HG02943 (cell line): ENCODE results near the gene SLBP.
A peak's percentile ranks its signal among the peaks of the same experiment; 100 is the strongest.
"Not testable (repeated sequence)": the region's sequence is repeated elsewhere in the genome, so short reads cannot be mapped to it uniquely, and the experiment has no call there.

Experiments
- ATAC-seq: cut with Tn5 transposase; IDR thresholded peaks from one replicate; pipeline ENCODE4 v1.9.1; 2021; ENCODE audit warnings: mild to moderate bottlenecking, low read depth, moderate library complexity; ENCODE audit not compliant: unreplicated experiment

SLBP gene

DNA sequence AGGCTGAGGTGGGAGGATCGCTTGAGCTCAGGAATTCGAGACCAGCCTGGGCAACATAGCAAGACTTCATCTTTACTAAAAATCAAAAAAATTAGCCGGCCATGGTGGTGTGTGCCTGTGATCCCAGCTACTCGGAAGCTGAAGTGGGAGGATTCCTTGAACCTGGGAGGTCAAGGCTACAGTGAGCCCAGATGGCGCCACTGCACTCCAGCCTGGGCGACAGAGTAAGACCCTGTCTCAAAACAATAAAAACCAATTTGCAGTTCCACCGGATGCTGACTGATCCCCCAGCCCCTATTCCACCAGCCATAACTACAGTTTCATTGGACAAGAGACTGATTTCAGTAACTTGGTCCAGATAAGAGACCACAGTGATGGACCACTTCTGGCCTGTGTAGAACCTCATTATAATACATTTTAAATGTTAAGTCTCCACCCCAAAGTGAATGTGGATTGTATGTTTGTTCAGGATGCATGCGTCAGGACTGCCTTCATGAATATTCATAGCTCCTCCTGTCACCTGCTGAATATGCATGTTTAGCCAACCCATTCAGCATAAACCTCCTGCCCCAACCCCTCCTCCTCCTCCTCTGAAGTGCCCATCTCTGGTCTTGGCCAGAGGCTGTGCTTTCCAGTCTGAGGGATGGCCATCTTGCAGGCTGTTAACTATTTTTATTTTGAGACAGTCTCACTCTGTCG is 2.3 kb upstream of the SLBP start:
- ATAC-seq = no peak

DNA sequence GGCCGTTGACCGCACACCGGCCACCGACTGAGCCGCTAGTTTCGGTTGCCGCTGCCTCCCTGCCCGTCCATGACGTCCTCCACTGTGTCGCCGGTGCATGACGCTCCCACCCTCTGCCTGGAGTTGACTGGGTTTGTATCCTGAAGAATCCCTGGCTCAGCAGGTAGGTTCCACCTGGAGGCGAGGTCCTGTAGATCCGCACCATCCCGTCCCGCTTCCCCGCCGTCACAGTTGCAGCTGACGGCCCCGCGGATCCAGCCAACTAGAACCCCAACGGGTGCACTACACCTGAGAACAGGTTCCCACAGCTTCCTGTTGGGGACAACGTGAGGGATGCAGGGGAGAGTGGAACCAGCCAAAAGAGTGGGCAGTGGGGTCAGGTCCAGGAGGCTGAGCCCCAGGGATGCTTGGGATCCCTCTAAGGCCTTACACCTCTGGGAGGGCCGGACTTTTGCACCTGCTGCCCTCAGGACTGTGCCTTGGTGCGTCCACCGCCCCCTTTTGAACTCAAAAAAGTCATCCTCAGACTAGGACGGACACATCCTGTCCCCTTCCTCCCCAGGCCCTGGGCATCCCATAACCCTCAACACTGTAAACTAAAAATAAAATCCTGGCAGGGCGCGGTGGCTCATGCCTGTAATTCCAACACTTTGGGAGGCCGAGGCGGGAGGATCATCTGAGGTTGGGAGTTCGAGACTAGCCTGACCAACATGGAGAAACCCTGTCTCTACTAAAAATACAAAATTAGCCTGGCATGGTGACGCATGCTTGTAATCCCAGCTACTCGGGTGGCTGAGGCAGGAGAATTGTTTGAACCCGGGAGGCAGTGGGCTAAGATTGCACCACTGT is 1.1 kb upstream of the SLBP start:
- peak; percentile 16 for ATAC-seq

DNA sequence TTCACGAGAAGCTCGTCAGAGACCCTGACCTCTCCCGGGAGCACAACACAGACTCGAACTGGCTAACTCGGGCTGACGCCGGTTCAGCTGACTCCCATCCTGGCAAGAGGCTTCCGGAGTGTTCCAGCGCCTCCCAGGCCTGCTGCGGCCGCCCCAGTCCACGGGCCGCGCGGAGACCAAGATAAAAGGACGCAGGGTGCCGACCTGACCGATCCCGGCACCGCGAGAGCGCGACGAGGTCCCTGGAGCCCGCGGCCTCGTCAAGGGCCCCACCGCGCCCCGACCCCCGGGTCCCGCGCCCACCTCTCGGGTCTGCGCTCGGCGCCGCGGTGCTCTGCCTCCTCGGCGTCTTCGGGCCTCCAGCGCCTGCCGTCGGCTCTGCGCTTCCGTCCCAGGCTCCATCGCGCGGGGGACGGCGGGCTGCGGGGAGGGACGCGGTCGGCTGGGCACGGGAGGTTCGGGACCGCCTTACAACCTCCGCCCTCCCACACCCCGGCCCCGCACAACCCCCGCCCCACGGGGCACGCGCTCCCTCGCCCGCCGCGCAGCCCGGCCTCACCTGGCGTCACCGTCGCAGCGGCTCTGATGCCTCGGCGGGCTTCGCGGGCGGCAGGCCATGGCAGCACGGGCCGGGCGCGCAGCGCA is 426 bp downstream of the SLBP start:
- ATAC-seq = no peak

GRCh38 chr4:1711055-1711570 is 1.0 kb downstream of the SLBP start:
- no peak for ATAC-seq

GRCh38 chr4:1708581-1708980 is 3.5 kb downstream of the SLBP start:
- ATAC-seq = no peak

- no peak for ATAC-seq
Observed at GRCh38 chr4:1706358-1706757, 5.8 kb downstream of the SLBP start.

DNA sequence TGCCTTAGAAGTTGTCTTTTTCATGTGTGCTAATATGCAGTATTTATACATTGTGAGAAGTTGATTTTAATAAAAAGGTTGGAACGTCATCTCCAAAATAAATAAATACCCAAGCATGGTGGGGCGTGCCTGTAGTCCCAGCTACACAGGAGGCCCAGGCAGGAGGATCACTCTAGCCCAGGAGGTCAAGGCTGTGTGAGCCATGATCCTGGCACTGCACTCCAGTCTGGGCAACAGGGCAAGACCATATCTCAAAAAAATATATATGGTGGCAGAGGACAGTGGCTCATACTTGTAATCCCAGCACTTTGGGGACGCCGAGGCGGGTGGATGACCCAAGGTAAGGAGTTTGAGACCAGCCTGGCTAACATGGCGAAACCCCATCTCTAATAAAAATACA is 6.4 kb downstream of the SLBP start:
- no peak for ATAC-seq

- no peak for ATAC-seq
Observed at GRCh38 chr4:1703867-1704266, 8.3 kb downstream of the SLBP start.

- not testable (repeated sequence) for ATAC-seq
Observed at GRCh38 chr4:1701671-1702070, 10.4 kb downstream of the SLBP start.

- no peak for ATAC-seq
Observed at GRCh38 chr4:1695913-1696312, 16.2 kb downstream of the SLBP start.

DNA sequence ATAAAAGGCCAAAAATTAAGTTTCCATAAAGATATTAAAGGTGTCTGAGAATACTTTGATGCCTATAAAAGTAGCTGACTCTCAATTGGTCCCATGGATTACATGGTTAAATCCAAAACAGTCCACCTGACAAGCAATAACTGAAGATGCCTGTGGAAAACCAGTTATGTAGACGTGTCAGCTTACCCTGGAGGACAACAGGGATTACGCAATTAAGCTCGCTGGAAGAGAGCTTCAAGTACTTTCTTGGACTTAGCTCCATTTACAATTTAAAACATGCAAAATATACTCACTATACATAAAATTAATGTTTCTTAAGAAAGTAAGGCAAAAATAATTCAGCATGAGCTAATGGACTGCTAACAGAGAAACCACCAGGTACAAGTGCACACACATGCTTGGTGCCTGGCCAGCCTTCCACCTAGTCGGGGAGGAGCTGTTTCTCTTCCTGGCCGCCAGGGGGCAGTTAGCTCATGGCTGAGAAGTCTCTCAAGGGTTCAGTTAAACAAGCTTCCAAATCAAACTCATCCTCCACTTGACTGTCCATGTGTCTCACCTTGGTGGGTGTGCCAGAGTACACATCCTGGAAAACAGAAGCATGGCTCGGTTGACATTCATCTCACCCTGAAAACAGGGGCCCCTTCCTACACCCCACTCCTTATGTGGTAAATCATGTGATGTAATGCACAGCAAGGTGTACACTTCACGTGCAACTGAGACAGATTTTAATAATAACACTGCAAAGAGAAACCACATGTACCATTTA is 18.8 kb downstream of the SLBP start:
- no peak for ATAC-seq

DNA sequence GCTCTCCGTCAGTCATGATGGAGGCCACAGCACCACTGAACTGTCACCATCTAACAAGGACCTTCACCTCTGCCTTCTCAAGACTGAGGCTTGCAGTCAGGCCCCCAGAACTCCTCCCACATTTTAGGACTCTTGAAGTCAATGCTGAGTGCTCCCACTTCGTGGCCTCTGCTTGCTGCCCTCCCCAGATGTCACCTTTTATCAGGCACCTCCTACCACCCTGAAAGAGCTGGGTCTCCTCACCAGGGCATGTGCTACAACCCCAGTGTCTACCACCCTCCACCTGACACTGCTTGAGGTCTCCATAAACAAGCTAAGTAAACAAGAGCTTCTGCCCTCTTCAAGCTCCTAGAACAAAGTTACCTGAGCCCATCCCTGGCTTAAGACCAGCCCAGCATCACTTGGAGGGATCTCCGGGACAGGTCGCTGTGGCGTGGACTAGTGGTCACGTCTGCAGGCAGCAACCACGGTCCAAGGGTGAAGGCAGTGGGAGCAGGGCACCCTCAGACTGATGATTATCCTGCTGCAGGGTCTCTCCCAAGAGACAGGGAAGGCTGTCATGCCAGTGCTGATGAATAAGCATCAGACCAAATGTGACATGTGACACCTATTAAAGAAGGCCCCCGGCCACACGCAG is 20.3 kb downstream of the SLBP start:
- no peak for ATAC-seq

- no peak for ATAC-seq
Observed at GRCh38 chr4:1690698-1691097, 21.4 kb downstream of the SLBP start.

GRCh38 chr4:1686440-1687036 is 25.6 kb downstream of the SLBP start:
- ATAC-seq = no peak

DNA sequence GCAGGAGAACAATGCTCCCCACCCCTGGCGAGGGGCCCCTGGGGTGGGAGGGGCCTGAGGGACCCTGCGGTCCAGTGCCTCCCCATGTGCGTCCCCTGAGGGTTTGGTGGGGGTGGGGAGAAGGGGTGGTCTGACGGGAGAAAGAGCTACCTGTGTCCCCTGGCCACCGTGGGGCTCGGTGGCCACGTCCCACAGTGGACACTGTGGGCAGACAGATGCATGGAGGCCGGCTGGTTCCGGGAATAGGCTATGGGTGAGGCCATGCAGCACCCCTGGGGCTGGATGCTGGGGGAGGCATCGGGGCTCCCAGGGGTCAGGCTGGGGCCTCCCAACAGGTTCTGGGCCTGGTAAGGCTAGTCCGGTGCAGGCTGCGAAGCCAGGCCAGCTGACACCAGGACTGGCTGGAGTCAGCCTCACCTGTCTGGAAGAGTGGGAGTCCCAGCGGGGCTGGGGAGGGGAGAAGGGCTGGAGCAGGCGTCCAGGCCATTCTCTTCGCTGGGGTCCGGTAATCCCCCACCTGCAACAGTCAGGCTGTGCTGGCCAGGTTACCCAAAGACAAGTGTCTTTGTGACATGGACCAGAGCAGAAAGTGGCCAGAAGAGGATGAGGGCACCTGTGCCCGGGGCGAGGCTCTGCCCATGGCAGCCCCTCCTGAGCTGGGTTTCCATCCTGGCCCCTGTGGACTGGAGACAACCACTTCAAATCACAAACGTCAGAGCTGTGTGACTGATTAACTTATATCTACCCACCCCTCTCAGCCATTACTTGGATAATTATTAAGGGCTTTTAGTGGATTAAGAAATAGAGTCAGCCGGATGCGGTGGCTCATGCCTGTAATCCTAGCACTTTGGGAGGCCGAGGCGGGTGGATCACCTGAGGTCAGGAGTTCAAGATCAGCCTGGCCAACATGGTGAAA is 26.6 kb downstream of the SLBP start:
- ATAC-seq = no peak

DNA sequence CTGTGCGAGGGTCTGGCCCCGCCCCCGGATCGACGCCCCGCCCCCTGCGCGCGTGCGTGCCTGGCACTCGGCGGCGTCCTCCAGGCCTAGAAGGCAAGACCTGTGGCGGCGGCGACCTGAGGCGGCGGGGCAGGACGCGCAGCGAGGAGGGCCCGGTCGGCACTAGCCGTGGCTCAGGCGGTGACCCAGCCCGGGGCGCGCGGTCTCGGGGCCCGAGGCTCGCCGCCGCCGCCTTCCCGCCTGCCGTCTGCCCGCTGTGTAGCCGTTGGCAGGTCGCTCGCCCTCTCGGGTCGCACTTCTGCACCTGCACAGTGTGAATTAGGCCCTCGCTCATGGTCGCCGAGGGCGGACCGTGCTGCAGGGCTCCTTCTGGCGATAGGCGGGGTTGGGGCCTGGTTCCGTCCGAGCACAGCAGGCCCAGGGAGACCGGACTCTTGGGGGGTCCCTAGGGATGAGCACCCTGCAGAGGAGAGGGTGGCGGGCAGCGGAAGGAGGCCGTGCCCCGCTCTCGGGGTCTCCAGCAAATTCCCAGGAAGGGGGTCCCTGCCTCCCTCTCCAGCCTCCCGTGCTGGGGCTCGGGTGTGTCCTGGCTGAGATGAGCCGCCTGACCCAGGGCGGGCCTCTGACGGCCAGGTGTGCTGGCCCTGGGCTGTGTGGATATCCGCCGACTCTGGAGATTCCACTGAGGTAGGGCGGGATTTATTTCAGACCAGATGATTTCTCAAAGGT is 27.4 kb downstream of the SLBP start:
- ATAC-seq = peak; percentile 18

- ATAC-seq = peak; percentile 86
Observed at GRCh38 chr4:1683736-1684505, 28.2 kb downstream of the SLBP start, which contains the start of gene FAM53A. FAM53A (minus strand) TSS chr4:1684313; CDS start chr4:1668741, 15,572 bp downstream.
